Body of pancreas (tissue), 4 donors: ENCODE measurements around the gene ZCCHC13.

Source experiments
- CTCF ChIP-seq, 7 experiments: fragments of 450-650 bp in 4 of 7; fragments of 200-600 bp in 3 of 7; sonication (generic) in 3 of 7; IDR thresholded peaks; one replicate each; pipeline ENCODE4 v1.5.1; 2016 to 2019; ENCODE audit warnings: antibody characterized with exemption in 7 of 7
- POLR2A ChIP-seq, 3 donors: fragments of 450-650 bp; IDR thresholded peaks; one replicate each; pipeline ENCODE4 v1.6.1; 2016; ENCODE audit warnings: antibody characterized with exemption in 3 of 3, mild to moderate bottlenecking in 2 of 3

- TF ChIP-seq CTCF (IDR thresholded peaks at IDR 0.05) (no peak), POLR2A (IDR thresholded peaks at IDR 0.05) (no peak)
Measured at GRCh38 chrX:74340051-74340450, 36.1 kb downstream of the ZCCHC13 start.
